ENCODE data around the gene TTYH1.

- TF ChIP-seq POLR2A (IDR thresholded peaks at IDR 0.05; ENCODE audit: low read length) (no peak), BHLHE40 (IDR thresholded peaks at IDR 0.05; ENCODE audit: low read depth, low read length) (no peak), MAZ (IDR thresholded peaks at IDR 0.05; ENCODE audit: borderline replicate concordance, low read depth, low read length) (no peak), CTCF (IDR thresholded peaks at IDR 0.05) (no peak), REST (IDR thresholded peaks at IDR 0.05) (no peak), FOSL2 (IDR thresholded peaks at IDR 0.05) (no peak), FOSL2 (CRISPR knock-in tag; IDR thresholded peaks at IDR 0.05) (no peak), CHD2 (IDR thresholded peaks at IDR 0.05; ENCODE audit: low read length, partially characterized antibody) (no peak), BCL3 (IDR thresholded peaks at IDR 0.05) (no peak)
Measured at GRCh38 chr19:54388802-54389139, 26.5 kb upstream of the TTYH1 start.
